Body of pancreas (tissue), 4 donors: ENCODE measurements around the gene OSBPL10. TPM values are rescaled to one million over a fixed set of nuclear protein-coding genes. Genes with fewer than 3 reads are reported as not detected.

Experiments used
- ATAC-seq: fragments of 150-250 bp; one replicate; pipeline ENCODE4 v1.9.1; 2016
- DNase-seq, 4 donors: peaks; one replicate each; pipeline ENCODE4 v3.0.0-alpha.2; 2019
- H3K27ac ChIP-seq, 4 donors: fragments of 200-600 bp; sonication (generic); 1 replicate in 3 of 4; 2 replicates in 1 of 4; pipeline versions ENCODE4 v1.5.1 to v1.6.1; 2016 to 2019; ENCODE audit warnings: mild to moderate bottlenecking in 1 of 4, mixed read lengths in 1 of 4, moderate library complexity in 1 of 4
- H3K27me3 ChIP-seq, 2 donors: fragments of 200-600 bp; sonication (generic); one replicate each; pipeline ENCODE4 v1.6.0; 2016; ENCODE audit warnings: mild to moderate bottlenecking in 1 of 2
- H3K36me3 ChIP-seq, 2 donors: fragments of 200-600 bp; sonication (generic); replicated peaks in 1 of 2; 2 replicates each; pipeline ENCODE4 v1.5.1; 2016; ENCODE audit warnings: low read depth in 2 of 2; ENCODE audit not compliant: insufficient read depth in 1 of 2
- H3K4me1 ChIP-seq: fragments of 200-600 bp; sonication (generic); one replicate; pipeline ENCODE4 v1.6.0; 2016
- H3K4me3 ChIP-seq, 2 donors: fragments of 200-600 bp; sonication (generic); 1 replicate in 1 of 2; 2 replicates in 1 of 2; pipeline ENCODE4 v1.5.1; 2016 to 2019
- H3K9me3 ChIP-seq, 3 donors: fragments of 200-600 bp; sonication (generic); 1 replicate in 2 of 3; 2 replicates in 1 of 3; pipeline ENCODE4 v1.5.1; 2016
- POLR2A ChIP-seq, 3 donors: fragments of 450-650 bp; IDR thresholded peaks; one replicate each; pipeline ENCODE4 v1.6.1; 2016; ENCODE audit warnings: antibody characterized with exemption in 3 of 3, mild to moderate bottlenecking in 2 of 3
- WGBS, 2 donors: methylation state at CpG; one replicate each; pipeline ENCODE4 v1.1.5; 2017; 5-methylcytosine and 5-hydroxymethylcytosine counted together
- intact Hi-C: fragments of 100-400 bp; cut with DNase I; formaldehyde crosslinking; loops from one replicate; pipeline ENCODE4 v1.15.1; 2023
- total RNA-seq, 2 donors: library from RNA; depleted of rRNA; stranded (reverse); fragments of >200 nt; gene quantifications; one replicate each; pipeline ENCODE4 v1.1.0, GENCODE V29; 2016
- TF ChIP-seq, protein P1 (sequence below), 7 experiments: fragments of 450-650 bp in 4 of 7; fragments of 200-600 bp in 3 of 7; sonication (generic) in 3 of 7; IDR thresholded peaks; one replicate each; pipeline ENCODE4 v1.5.1; 2016 to 2019; ENCODE audit warnings: antibody characterized with exemption in 7 of 7

OSBPL10 gene
- total RNA-seq, 2 donors from 2014 or later = 3.4 to 27.0 TPM

DNA sequence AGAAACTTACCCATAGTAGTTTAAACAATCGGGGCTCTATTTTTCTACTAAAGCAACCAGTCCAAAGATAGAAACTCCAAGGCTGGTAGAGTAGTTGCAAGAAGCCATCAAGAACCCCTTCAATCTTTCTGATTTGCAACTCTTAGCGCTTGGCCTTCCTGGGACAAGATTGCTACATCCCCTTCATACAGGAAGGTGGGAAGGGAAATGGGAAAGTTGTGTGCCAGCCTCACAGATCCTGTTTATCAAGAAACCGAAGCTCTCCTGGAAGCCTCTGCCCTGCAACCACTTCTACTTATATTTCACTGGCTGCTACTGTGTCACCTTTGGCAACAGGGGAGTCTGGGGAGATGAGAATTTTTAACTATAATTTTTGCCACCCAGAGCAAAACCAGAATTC is 46.2 kb downstream of the OSBPL10 start:
- ATAC-seq = no peak

DNA sequence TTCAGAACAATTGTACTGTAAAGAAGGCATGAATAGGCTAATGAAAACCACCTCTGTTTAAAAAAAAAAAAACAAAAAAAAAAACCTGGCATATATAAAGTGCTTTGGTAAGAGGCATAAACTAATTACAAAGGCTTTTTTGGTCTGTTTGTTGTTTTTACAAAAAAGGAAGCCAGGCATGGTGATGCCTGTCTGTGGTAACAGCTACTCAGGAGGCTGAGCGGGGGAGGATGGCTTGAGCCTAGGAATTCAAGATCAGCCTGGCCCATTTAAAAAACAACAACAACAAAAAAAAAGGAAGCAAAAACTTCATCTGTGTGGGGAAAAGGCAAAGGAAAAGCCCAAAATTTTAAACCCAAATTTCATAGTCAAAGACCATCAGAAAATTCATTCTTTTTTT is 47.0 kb downstream of the OSBPL10 start:
- TF ChIP-seq POLR2A (IDR thresholded peaks at IDR 0.05) = no peak
- TF ChIP-seq, protein P1, sequence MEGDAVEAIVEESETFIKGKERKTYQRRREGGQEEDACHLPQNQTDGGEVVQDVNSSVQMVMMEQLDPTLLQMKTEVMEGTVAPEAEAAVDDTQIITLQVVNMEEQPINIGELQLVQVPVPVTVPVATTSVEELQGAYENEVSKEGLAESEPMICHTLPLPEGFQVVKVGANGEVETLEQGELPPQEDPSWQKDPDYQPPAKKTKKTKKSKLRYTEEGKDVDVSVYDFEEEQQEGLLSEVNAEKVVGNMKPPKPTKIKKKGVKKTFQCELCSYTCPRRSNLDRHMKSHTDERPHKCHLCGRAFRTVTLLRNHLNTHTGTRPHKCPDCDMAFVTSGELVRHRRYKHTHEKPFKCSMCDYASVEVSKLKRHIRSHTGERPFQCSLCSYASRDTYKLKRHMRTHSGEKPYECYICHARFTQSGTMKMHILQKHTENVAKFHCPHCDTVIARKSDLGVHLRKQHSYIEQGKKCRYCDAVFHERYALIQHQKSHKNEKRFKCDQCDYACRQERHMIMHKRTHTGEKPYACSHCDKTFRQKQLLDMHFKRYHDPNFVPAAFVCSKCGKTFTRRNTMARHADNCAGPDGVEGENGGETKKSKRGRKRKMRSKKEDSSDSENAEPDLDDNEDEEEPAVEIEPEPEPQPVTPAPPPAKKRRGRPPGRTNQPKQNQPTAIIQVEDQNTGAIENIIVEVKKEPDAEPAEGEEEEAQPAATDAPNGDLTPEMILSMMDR (IDR thresholded peaks at IDR 0.05) = no peak
- DNase-seq (no peak), ATAC-seq (no peak)
- H3K27ac ChIP-seq = no peak overlapping the region
- WGBS, 2 donors = 82 to 96% methylated on average over 1 of the region's 1 CpG
- no peaks in the 10 kb centered on the region for H3K4me1 ChIP-seq
- H3K27me3 ChIP-seq = no peaks in the 10 kb centered on the region
- H3K9me3 ChIP-seq = no peaks in the 10 kb centered on the region
- H3K4me3 ChIP-seq = no peak overlapping the region
- H3K36me3 ChIP-seq = no peaks in the 10 kb centered on the region
- intact Hi-C loops = no loop called here

More for the DNA sequence above, 46.2 kb downstream of the OSBPL10 start:
- H3K4me1 ChIP-seq = no peaks in the 10 kb centered on the region
- no peaks in the 10 kb centered on the region for H3K36me3 ChIP-seq
- no peaks in the 10 kb centered on the region for H3K9me3 ChIP-seq
- 59% methylated on average over 3 of the region's 3 CpGs for WGBS, 2 donors
- DNase-seq = no peak
- no peak overlapping the region for H3K27ac ChIP-seq
- TF ChIP-seq, protein P1 (IDR thresholded peaks at IDR 0.05) = no peak
- no peak for TF ChIP-seq POLR2A (IDR thresholded peaks at IDR 0.05)
- intact Hi-C loops = no loop called here
- no peak overlapping the region for H3K4me3 ChIP-seq
- no peaks in the 10 kb centered on the region for H3K27me3 ChIP-seq

DNA sequence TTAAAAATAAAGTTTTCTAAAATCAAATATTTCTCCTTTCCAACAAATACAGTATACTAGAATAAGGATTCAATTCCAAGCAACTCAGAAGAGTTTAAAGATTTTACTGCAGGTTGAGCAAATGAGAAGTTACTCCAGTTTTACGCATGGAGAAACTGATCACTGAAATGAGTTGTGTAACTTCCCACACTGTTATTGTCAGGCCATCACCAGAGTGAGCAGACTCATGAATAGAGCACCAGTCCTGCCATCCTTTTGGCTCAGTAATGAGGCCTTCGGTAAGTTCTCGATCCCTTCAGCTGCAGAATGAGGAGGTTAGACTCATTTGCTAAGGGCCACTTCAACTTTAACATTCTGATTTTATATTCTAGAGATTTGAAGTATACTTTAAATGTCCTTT is 48.1 kb downstream of the OSBPL10 start:
- WGBS, 2 donors = 89 to 92% methylated on average over 3 of the region's 3 CpGs

DNA sequence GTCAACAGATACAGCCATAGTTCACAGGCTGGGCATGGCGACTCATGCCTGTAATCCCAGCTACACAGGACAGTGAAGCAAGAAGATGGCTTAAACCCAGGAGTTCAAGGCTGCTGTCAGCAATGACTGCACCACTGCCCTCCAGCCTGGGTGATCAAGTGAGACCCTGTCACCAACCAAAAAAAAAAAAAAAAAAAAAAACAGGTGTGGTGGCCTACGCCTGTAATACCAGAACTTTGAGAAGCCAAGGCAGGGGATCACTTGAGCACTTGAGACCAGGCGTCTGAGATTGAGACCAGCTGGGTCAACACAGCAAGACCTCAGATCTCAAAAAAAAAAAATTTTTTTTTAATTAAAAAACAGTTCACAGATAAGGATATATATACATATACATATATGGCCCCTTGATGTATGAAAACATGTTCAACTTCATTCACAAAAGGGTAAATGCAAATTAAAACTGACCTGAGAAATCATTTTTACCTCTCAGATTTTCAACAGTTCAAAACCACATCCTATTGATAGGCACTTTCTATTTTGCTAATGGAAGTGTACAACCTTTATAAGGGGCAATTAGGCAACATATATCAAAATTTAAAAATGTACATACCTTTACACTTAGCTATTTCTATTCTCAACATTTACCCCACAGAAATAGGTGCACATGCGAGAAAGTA is 51.1 kb downstream of the OSBPL10 start:
- intact Hi-C loops = no loop called here
- WGBS, 2 donors = 85 to 93% methylated on average over 4 of the region's 4 CpGs
- Histone ChIP-seq H3K36me3 (no peaks in the 10 kb centered on the region), H3K9me3 (no peaks in the 10 kb centered on the region), H3K4me3 (no peak overlapping the region), H3K27ac (no peak overlapping the region), H3K27me3 (no peaks in the 10 kb centered on the region), H3K4me1 (no peaks in the 10 kb centered on the region)
- TF ChIP-seq, protein P1 (IDR thresholded peaks at IDR 0.05) = no peak
- TF ChIP-seq POLR2A (IDR thresholded peaks at IDR 0.05) = no peak
- ATAC-seq (no peak), DNase-seq (no peak)

More for the DNA sequence above, 48.1 kb downstream of the OSBPL10 start:
- Histone ChIP-seq H3K9me3 (no peaks in the 10 kb centered on the region), H3K27me3 (no peaks in the 10 kb centered on the region), H3K27ac (no peak overlapping the region), H3K4me3 (no peak overlapping the region), H3K36me3 (no peaks in the 10 kb centered on the region), H3K4me1 (no peaks in the 10 kb centered on the region)
- no peak for ATAC-seq
- intact Hi-C loops = no loop called here
- TF ChIP-seq, protein P1 (IDR thresholded peaks at IDR 0.05) = no peak
- no peak for TF ChIP-seq POLR2A (IDR thresholded peaks at IDR 0.05)
- DNase-seq = no peak

DNA sequence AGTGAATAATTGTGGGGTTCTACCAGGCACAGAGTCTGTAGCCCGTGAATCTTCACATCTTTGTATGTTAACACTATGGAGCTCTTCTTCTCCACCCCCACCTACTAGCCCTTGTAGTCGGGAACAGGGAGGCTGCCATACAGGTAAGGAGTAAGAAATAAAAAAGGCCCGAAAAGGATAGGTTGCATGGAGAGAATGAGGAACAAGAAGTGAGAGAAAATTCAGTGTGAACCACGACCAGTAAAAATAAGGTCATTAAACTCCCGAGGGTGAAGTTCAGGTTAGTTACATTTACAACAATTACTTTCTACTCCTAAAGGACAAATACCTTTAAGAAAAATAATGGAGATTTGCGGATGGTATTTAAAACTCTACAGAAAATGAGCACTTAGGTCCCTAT is 53.3 kb downstream of the OSBPL10 start:
- ATAC-seq (no peak), DNase-seq (no peak)
- intact Hi-C loops = no loop called here
- 77 to 84% methylated on average over 6 of the region's 6 CpGs for WGBS, 2 donors
- Histone ChIP-seq H3K4me1 (no peaks in the 10 kb centered on the region), H3K36me3 (no peaks in the 10 kb centered on the region), H3K9me3 (no peaks in the 10 kb centered on the region), H3K4me3 (no peak overlapping the region), H3K27ac (no peak overlapping the region), H3K27me3 (no peaks in the 10 kb centered on the region)
- no peak for TF ChIP-seq POLR2A (IDR thresholded peaks at IDR 0.05)
- TF ChIP-seq, protein P1 (IDR thresholded peaks at IDR 0.05) = no peak
